ENCODE data around the gene POU2AF1.

Gene POU2AF1

GRCh38 chr11:111378861-111379601, at the start of gene POU2AF1:
Gene POU2AF1, minus strand, starts transcription at chr11:111379275. Its CDS starts 98 bp downstream, at chr11:111379177.
- Histone ChIP-seq H3K4me3 (ENCODE audit: low read depth in 1 of 5, low read length in 5 of 5) (peak within 1 kb of the TSS in 3 of 5 donors; percentile 32 to 42 (median 42)), H3K4me1 (ENCODE audit: control insufficient read depth in 5 of 5, insufficient read depth in 5 of 5, low read length in 5 of 5) (peaks cover 0 to 16% (median 8%) of the 10 kb centered on the region in 5 donors), H3K9ac (ENCODE audit: low read length in 5 of 5) (no peak within 1 kb of the TSS), H3K9me3 (ENCODE audit: control insufficient read depth in 5 of 5, low read length in 5 of 5) (no peaks in the 10 kb centered on the region), H3K36me3 (ENCODE audit: control insufficient read depth in 5 of 5, insufficient read depth in 5 of 5, low read length in 5 of 5) (no peaks in the 10 kb centered on the region), H3K27me3 (ENCODE audit: control insufficient read depth in 5 of 5, insufficient read depth in 4 of 5, low read length in 5 of 5) (peaks cover 0 to 6% (median 0%) of the 10 kb centered on the region in 5 donors), H3K27ac (ENCODE audit: low read depth, low read length) (no peak within 1 kb of the TSS)

- Histone ChIP-seq H3K36me3 (ENCODE audit: control insufficient read depth in 5 of 5, insufficient read depth in 5 of 5, low read length in 5 of 5) (no peaks in the 10 kb centered on the region), H3K27me3 (ENCODE audit: control insufficient read depth in 5 of 5, insufficient read depth in 4 of 5, low read length in 5 of 5) (no peaks in the 10 kb centered on the region), H3K9ac (ENCODE audit: low read length in 5 of 5) (no peak overlapping the region), H3K4me1 (ENCODE audit: control insufficient read depth in 5 of 5, insufficient read depth in 5 of 5, low read length in 5 of 5) (no peaks in the 10 kb centered on the region), H3K4me3 (ENCODE audit: low read depth in 1 of 5, low read length in 5 of 5) (no peak overlapping the region), H3K9me3 (ENCODE audit: control insufficient read depth in 5 of 5, low read length in 5 of 5) (no peaks in the 10 kb centered on the region), H3K27ac (ENCODE audit: low read depth, low read length) (no peak overlapping the region)
Measured at GRCh38 chr11:111428113-111428876, 49.2 kb upstream of the POU2AF1 start.

GRCh38 chr11:111427471-111427912, 48.4 kb upstream of the POU2AF1 start:
- H3K9me3 ChIP-seq (ENCODE audit: control insufficient read depth in 5 of 5, low read length in 5 of 5): no peaks in the 10 kb centered on the region
- H3K4me3 ChIP-seq (ENCODE audit: low read depth in 1 of 5, low read length in 5 of 5): no peak overlapping the region
- H3K27ac ChIP-seq (ENCODE audit: low read depth, low read length): no peak overlapping the region
- no peaks in the 10 kb centered on the region for H3K4me1 ChIP-seq (ENCODE audit: control insufficient read depth in 5 of 5, insufficient read depth in 5 of 5, low read length in 5 of 5)
- no peaks in the 10 kb centered on the region for H3K36me3 ChIP-seq (ENCODE audit: control insufficient read depth in 5 of 5, insufficient read depth in 5 of 5, low read length in 5 of 5)
- no peak overlapping the region for H3K9ac ChIP-seq (ENCODE audit: low read length in 5 of 5)
- no peaks in the 10 kb centered on the region for H3K27me3 ChIP-seq (ENCODE audit: control insufficient read depth in 5 of 5, insufficient read depth in 4 of 5, low read length in 5 of 5)

- H3K9me3 ChIP-seq (ENCODE audit: control insufficient read depth in 5 of 5, low read length in 5 of 5): no peaks in the 10 kb centered on the region
- no peak overlapping the region for H3K9ac ChIP-seq (ENCODE audit: low read length in 5 of 5)
- no peaks in the 10 kb centered on the region for H3K36me3 ChIP-seq (ENCODE audit: control insufficient read depth in 5 of 5, insufficient read depth in 5 of 5, low read length in 5 of 5)
- H3K4me3 ChIP-seq (ENCODE audit: low read depth in 1 of 5, low read length in 5 of 5): no peak overlapping the region
- H3K4me1 ChIP-seq (ENCODE audit: control insufficient read depth in 5 of 5, insufficient read depth in 5 of 5, low read length in 5 of 5): no peaks in the 10 kb centered on the region
- no peak overlapping the region for H3K27ac ChIP-seq (ENCODE audit: low read depth, low read length)
- H3K27me3 ChIP-seq (ENCODE audit: control insufficient read depth in 5 of 5, insufficient read depth in 4 of 5, low read length in 5 of 5): no peaks in the 10 kb centered on the region
Measured at GRCh38 chr11:111426617-111427016, 47.5 kb upstream of the POU2AF1 start.

- Histone ChIP-seq H3K36me3 (ENCODE audit: control insufficient read depth in 5 of 5, insufficient read depth in 5 of 5, low read length in 5 of 5) (no peaks in the 10 kb centered on the region), H3K9me3 (ENCODE audit: control insufficient read depth in 5 of 5, low read length in 5 of 5) (no peaks in the 10 kb centered on the region), H3K4me1 (ENCODE audit: control insufficient read depth in 5 of 5, insufficient read depth in 5 of 5, low read length in 5 of 5) (peaks cover 2 to 12% (median 10%) of the 10 kb centered on the region in 5 donors), H3K4me3 (ENCODE audit: low read depth in 1 of 5, low read length in 5 of 5) (no peak overlapping the region), H3K9ac (ENCODE audit: low read length in 5 of 5) (no peak overlapping the region), H3K27me3 (ENCODE audit: control insufficient read depth in 5 of 5, insufficient read depth in 4 of 5, low read length in 5 of 5) (no peaks in the 10 kb centered on the region), H3K27ac (ENCODE audit: low read depth, low read length) (no peak overlapping the region)
Measured at GRCh38 chr11:111423250-111423615, 44.2 kb upstream of the POU2AF1 start.

GRCh38 chr11:111422494-111423249, 43.6 kb upstream of the POU2AF1 start:
- no peak overlapping the region for H3K27ac ChIP-seq (ENCODE audit: low read depth, low read length)
- no peaks in the 10 kb centered on the region for H3K36me3 ChIP-seq (ENCODE audit: control insufficient read depth in 5 of 5, insufficient read depth in 5 of 5, low read length in 5 of 5)
- H3K9ac ChIP-seq (ENCODE audit: low read length in 5 of 5): no peak overlapping the region
- peaks cover 4 to 17% (median 16%) of the 10 kb centered on the region in 5 donors for H3K4me1 ChIP-seq (ENCODE audit: control insufficient read depth in 5 of 5, insufficient read depth in 5 of 5, low read length in 5 of 5)
- H3K27me3 ChIP-seq (ENCODE audit: control insufficient read depth in 5 of 5, insufficient read depth in 4 of 5, low read length in 5 of 5): no peaks in the 10 kb centered on the region
- no peak overlapping the region for H3K4me3 ChIP-seq (ENCODE audit: low read depth in 1 of 5, low read length in 5 of 5)
- H3K9me3 ChIP-seq (ENCODE audit: control insufficient read depth in 5 of 5, low read length in 5 of 5): no peaks in the 10 kb centered on the region

- no peak overlapping the region for H3K27ac ChIP-seq (ENCODE audit: low read depth, low read length)
- peaks cover 8 to 26% (median 24%) of the 10 kb centered on the region in 5 donors for H3K4me1 ChIP-seq (ENCODE audit: control insufficient read depth in 5 of 5, insufficient read depth in 5 of 5, low read length in 5 of 5)
- no peaks in the 10 kb centered on the region for H3K27me3 ChIP-seq (ENCODE audit: control insufficient read depth in 5 of 5, insufficient read depth in 4 of 5, low read length in 5 of 5)
- H3K9me3 ChIP-seq (ENCODE audit: control insufficient read depth in 5 of 5, low read length in 5 of 5): no peaks in the 10 kb centered on the region
- no peak overlapping the region for H3K4me3 ChIP-seq (ENCODE audit: low read depth in 1 of 5, low read length in 5 of 5)
- H3K36me3 ChIP-seq (ENCODE audit: control insufficient read depth in 5 of 5, insufficient read depth in 5 of 5, low read length in 5 of 5): no peaks in the 10 kb centered on the region
- no peak overlapping the region for H3K9ac ChIP-seq (ENCODE audit: low read length in 5 of 5)
Measured at GRCh38 chr11:111421251-111421650, 42.2 kb upstream of the POU2AF1 start.

GRCh38 chr11:111419641-111420327, 40.7 kb upstream of the POU2AF1 start:
- Histone ChIP-seq H3K36me3 (ENCODE audit: control insufficient read depth in 5 of 5, insufficient read depth in 5 of 5, low read length in 5 of 5) (no peaks in the 10 kb centered on the region), H3K9ac (ENCODE audit: low read length in 5 of 5) (no peak overlapping the region), H3K4me3 (ENCODE audit: low read depth in 1 of 5, low read length in 5 of 5) (no peak overlapping the region), H3K4me1 (ENCODE audit: control insufficient read depth in 5 of 5, insufficient read depth in 5 of 5, low read length in 5 of 5) (peaks cover 8 to 26% (median 24%) of the 10 kb centered on the region in 5 donors), H3K27me3 (ENCODE audit: control insufficient read depth in 5 of 5, insufficient read depth in 4 of 5, low read length in 5 of 5) (no peaks in the 10 kb centered on the region), H3K9me3 (ENCODE audit: control insufficient read depth in 5 of 5, low read length in 5 of 5) (no peaks in the 10 kb centered on the region), H3K27ac (ENCODE audit: low read depth, low read length) (no peak overlapping the region)

- no peak overlapping the region for H3K4me3 ChIP-seq (ENCODE audit: low read depth in 1 of 5, low read length in 5 of 5)
- no peaks in the 10 kb centered on the region for H3K36me3 ChIP-seq (ENCODE audit: control insufficient read depth in 5 of 5, insufficient read depth in 5 of 5, low read length in 5 of 5)
- H3K4me1 ChIP-seq (ENCODE audit: control insufficient read depth in 5 of 5, insufficient read depth in 5 of 5, low read length in 5 of 5): peaks cover 8 to 26% (median 24%) of the 10 kb centered on the region in 5 donors
- H3K9ac ChIP-seq (ENCODE audit: low read length in 5 of 5): no peak overlapping the region
- no peaks in the 10 kb centered on the region for H3K27me3 ChIP-seq (ENCODE audit: control insufficient read depth in 5 of 5, insufficient read depth in 4 of 5, low read length in 5 of 5)
- no peaks in the 10 kb centered on the region for H3K9me3 ChIP-seq (ENCODE audit: control insufficient read depth in 5 of 5, low read length in 5 of 5)
- no peak overlapping the region for H3K27ac ChIP-seq (ENCODE audit: low read depth, low read length)
Measured at GRCh38 chr11:111419181-111419580, 40.1 kb upstream of the POU2AF1 start.
